OCI-LY1 (cell line): Measurements from ENCODE around the gene ZNF407.

Source experiments
- H2AFZ ChIP-seq: fragments of 200-600 bp; sonication (generic), shearing (Covaris generic); 2 replicates; pipeline ENCODE4 v1.6.0; 2014; ENCODE audit warnings: antibody characterized with exemption, mild to moderate bottlenecking, low read length
- H3F3A ChIP-seq: fragments of 200-600 bp; sonication (generic), shearing (Covaris generic); 2 replicates; pipeline ENCODE4 v1.6.0; 2014; ENCODE audit warnings: mild to moderate bottlenecking, antibody characterized with exemption, low read length, moderate library complexity; ENCODE audit not compliant: insufficient read depth
- H3K27ac ChIP-seq: fragments of 200-600 bp; sonication (generic); 2 replicates; pipeline ENCODE4 v1.5.1; 2014; ENCODE audit warnings: low read length, mixed run types, mild to moderate bottlenecking, low read depth; ENCODE audit not compliant: poor library complexity, severe bottlenecking
- H3K27me3 ChIP-seq: fragments of 200-600 bp; sonication (generic); 2 replicates; pipeline ENCODE4 v1.6.0; 2014; ENCODE audit warnings: antibody characterized with exemption, mild to moderate bottlenecking, low read length, moderate library complexity; ENCODE audit not compliant: insufficient read depth
- H3K36me3 ChIP-seq: fragments of 200-600 bp; sonication (generic); 2 replicates; pipeline ENCODE4 v1.6.1; 2014; ENCODE audit warnings: mild to moderate bottlenecking, antibody characterized with exemption, low read length, moderate library complexity, mixed read lengths; ENCODE audit not compliant: insufficient read depth
- H3K4me1 ChIP-seq: fragments of 200-600 bp; sonication (generic); 2 replicates; pipeline ENCODE4 v1.5.1; 2014; ENCODE audit warnings: mild to moderate bottlenecking, low read length, moderate library complexity; ENCODE audit not compliant: insufficient read depth, severe bottlenecking
- H3K4me2 ChIP-seq: fragments of 200-600 bp; sonication (generic), shearing (Covaris generic); 2 replicates; pipeline ENCODE4 v1.6.1; 2014; ENCODE audit warnings: low read length
- H3K4me3 ChIP-seq: fragments of 200-600 bp; sonication (generic); 2 replicates; pipeline ENCODE4 v1.5.1; 2014; ENCODE audit warnings: low read length, low read depth, mild to moderate bottlenecking, mixed read lengths; ENCODE audit not compliant: poor library complexity, severe bottlenecking
- H3K79me2 ChIP-seq: fragments of 200-600 bp; shearing (Covaris generic); 2 replicates; pipeline ENCODE4 v1.6.1; 2016; ENCODE audit warnings: mixed run types, low read length, mixed read lengths; ENCODE audit not compliant: insufficient read depth
- H3K9ac ChIP-seq: fragments of 200-600 bp; sonication (generic), shearing (Covaris generic); 2 replicates; pipeline ENCODE4 v1.6.1; 2014; ENCODE audit warnings: mild to moderate bottlenecking, low read length, mixed read lengths
- H3K9me2 ChIP-seq: fragments of 200-600 bp; sonication (generic), shearing (Covaris generic); 2 replicates; pipeline ENCODE4 v1.6.1; 2014; ENCODE audit warnings: low read depth, mild to moderate bottlenecking, low read length, mixed read lengths
- H3K9me3 ChIP-seq: fragments of 200-600 bp; shearing (Covaris generic); 2 replicates; pipeline ENCODE4 v1.6.1; 2014; ENCODE audit warnings: low read length, mixed read lengths
- H4K20me1 ChIP-seq: fragments of 200-600 bp; sonication (generic), shearing (Covaris generic); 2 replicates; pipeline ENCODE4 v1.6.0; 2016; ENCODE audit warnings: mild to moderate bottlenecking, low read length; ENCODE audit not compliant: insufficient read depth
- CTCF ChIP-seq: fragments of 200-600 bp; sonication (generic), shearing (Covaris generic); IDR thresholded peaks from 2 replicates; pipeline ENCODE4 v1.5.1; 2017; ENCODE audit warnings: mild to moderate bottlenecking, antibody characterized with exemption, low read length, moderate library complexity, mixed read lengths
- EZH2 ChIP-seq: fragments of 200-600 bp; sonication (generic), shearing (Covaris generic); IDR thresholded peaks from 2 replicates; pipeline ENCODE4 v1.8.0; 2017; ENCODE audit warnings: borderline replicate concordance, mixed run types, mild to moderate bottlenecking, antibody characterized with exemption, low read length, moderate library complexity, mixed read lengths

ZNF407 gene

GRCh38 chr18:74579496-74580065 lies 18.1 kb upstream of the ZNF407 start:
- no peak overlapping the region for H3K4me3 ChIP-seq
- no peak overlapping the region for H3K4me2 ChIP-seq
- H4K20me1 ChIP-seq, result no peaks in the 10 kb centered on the region
- H3K27ac ChIP-seq, result no peak overlapping the region
- no peaks in the 10 kb centered on the region for H3K79me2 ChIP-seq
- no peaks in the 10 kb centered on the region for H3K9me2 ChIP-seq
- H3K27me3 ChIP-seq, result no peaks in the 10 kb centered on the region
- H3K9me3 ChIP-seq, result no peaks in the 10 kb centered on the region
- no peaks in the 10 kb centered on the region for H3K4me1 ChIP-seq
- no peaks in the 10 kb centered on the region for H3F3A ChIP-seq
- H3K9ac ChIP-seq, result no peak overlapping the region
- no peaks in the 10 kb centered on the region for H3K36me3 ChIP-seq
- TF ChIP-seq EZH2, result no peak
- no peak for TF ChIP-seq CTCF
- H2AFZ ChIP-seq, result no peak overlapping the region

- TF ChIP-seq EZH2, result no peak
- TF ChIP-seq CTCF, result no peak
- H3K9ac ChIP-seq, result no peak overlapping the region
- H4K20me1 ChIP-seq, result no peaks in the 10 kb centered on the region
- no peaks in the 10 kb centered on the region for H3F3A ChIP-seq
- no peaks in the 10 kb centered on the region for H3K36me3 ChIP-seq
- no peak overlapping the region for H3K4me2 ChIP-seq
- no peak overlapping the region for H2AFZ ChIP-seq
- no peak overlapping the region for H3K4me3 ChIP-seq
- H3K9me3 ChIP-seq, result no peaks in the 10 kb centered on the region
- H3K79me2 ChIP-seq, result no peaks in the 10 kb centered on the region
- no peaks in the 10 kb centered on the region for H3K27me3 ChIP-seq
- H3K9me2 ChIP-seq, result no peaks in the 10 kb centered on the region
- no peak overlapping the region for H3K27ac ChIP-seq
- no peaks in the 10 kb centered on the region for H3K4me1 ChIP-seq
Observed at GRCh38 chr18:74582642-74583041, 15.0 kb upstream of the ZNF407 start.

- Histone ChIP-seq H3K9me2 (no peaks in the 10 kb centered on the region), H4K20me1 (no peaks in the 10 kb centered on the region), H3K36me3 (no peaks in the 10 kb centered on the region), H2AFZ (no peak overlapping the region), H3K27ac (no peak overlapping the region), H3K4me2 (no peak overlapping the region), H3F3A (no peaks in the 10 kb centered on the region), H3K4me1 (no peaks in the 10 kb centered on the region), H3K4me3 (no peak overlapping the region), H3K27me3 (no peaks in the 10 kb centered on the region), H3K9me3 (no peaks in the 10 kb centered on the region), H3K79me2 (no peaks in the 10 kb centered on the region), H3K9ac (no peak overlapping the region)
- TF ChIP-seq EZH2 (no peak), CTCF (no peak)
Observed at GRCh38 chr18:74587441-74587840, 10.2 kb upstream of the ZNF407 start.
